Left lung (tissue), 14 donors: ENCODE results near the gene ALOX5. TPM values are rescaled to one million over a fixed set of nuclear protein-coding genes. Genes with fewer than 3 reads are reported as not detected.
"Not testable (repeated sequence)": the region's sequence is repeated elsewhere in the genome, so short reads cannot be mapped to it uniquely, and the experiment has no call there.

Source experiments
- ATAC-seq: fragments of 200-7000 bp; cut with Tn5 transposase; one replicate; pipeline ENCODE4 v1.9.1; 2020; ENCODE audit warnings: moderate library complexity
- DNase-seq, 4 donors: peaks; one replicate each; pipeline ENCODE4 v3.0.0-alpha.2; 2013 to 2020
- H3K27ac ChIP-seq, 2 donors: fragments of 200-600 bp; sonication (generic) in 1 of 2; one replicate each; pipeline versions ENCODE4 v1.5.0 to v1.8.0; 2020 to 2021
- H3K27me3 ChIP-seq, 2 donors: fragments of 200-600 bp; sonication (generic) in 1 of 2; one replicate each; pipeline versions ENCODE4 v1.5.0 to v1.8.0; 2020 to 2021
- H3K36me3 ChIP-seq, 2 donors: fragments of 200-600 bp; sonication (generic) in 1 of 2; one replicate each; pipeline versions ENCODE4 v1.5.0 to v1.8.0; 2020 to 2021
- H3K4me1 ChIP-seq, 2 donors: fragments of 200-600 bp; one replicate each; pipeline ENCODE4 v1.8.0; 2021
- H3K4me3 ChIP-seq, 2 donors: fragments of 200-600 bp; sonication (generic) in 1 of 2; one replicate each; pipeline versions ENCODE4 v1.5.0 to v1.8.0; 2020 to 2021; ENCODE audit warnings: mild to moderate bottlenecking in 1 of 2
- H3K9me3 ChIP-seq, 2 donors: fragments of 200-600 bp; sonication (generic) in 1 of 2; one replicate each; pipeline versions ENCODE4 v1.5.0 to v1.8.0; 2020 to 2021
- intact Hi-C, 2 donors: fragments of 100-400 bp; cut with DNase I; formaldehyde crosslinking; loops; one replicate each; pipeline versions ENCODE4 v1.11.2 to v1.14.2; 2022
- long read RNA-seq, 12 donors: library from polyadenylated mRNA in 2 of 12; unstranded in 2 of 12; transcript quantifications; one replicate each; pipeline ENCODE4 v2.0.0 and lab custom pipeline, GENCODE V29; 2019 to 2026
- polyA plus RNA-seq, 6 donors: library from polyadenylated mRNA; unstranded; fragments of 120-200 nt; gene quantifications; one replicate each; pipeline ENCODE4 v1.2.1, GENCODE V29; 2013; ENCODE audit not compliant: insufficient read length in 6 of 6
- total RNA-seq, 2 donors: library from RNA; stranded (reverse); fragmentation: NEBNext Ultra II Directional; extraction: Animal tissue kit (Norgen Biotek cat#: 25700); gene quantifications; one replicate each; pipeline ENCODE4 v1.2.1, GENCODE V29; 2021
- TF ChIP-seq, protein P1 (sequence below), 2 donors: fragments of 200-600 bp; sonication (generic) in 1 of 2; IDR thresholded peaks; one replicate each; pipeline versions ENCODE4 v1.5.0 to v1.8.0; 2021; ENCODE audit warnings: antibody characterized with exemption in 2 of 2
- donor health status: DM: no; HTN: yes; CAD: no.
- donor health status: DM: no; HTN: no; CAD: no.

The ALOX5 gene
- total RNA-seq (100 to 1,000 TPM in 1 of 2 donors, 10 to 100 TPM in 1; 52.3 to 145 TPM), polyA plus RNA-seq (1 to 10 TPM; 1.1 to 1.9 (median 1.7) TPM)
- long read RNA-seq, donor 1, result 0 reads
- long read RNA-seq, donor 2, partial matches to known transcripts, result 0 of 1 reads
- long read RNA-seq, donor 2, other reads (novel, unspliced or antisense), result 0 of 1 reads
- long read RNA-seq, donor 3, result 0 reads
- long read RNA-seq, donor 4, transcript ALOX5-201 (14 exons, 2,506 nt), result major isoform, 14 of 26 reads
- long read RNA-seq, donor 4, partial matches to known transcripts, result 5 of 26 reads
- long read RNA-seq, donor 4, other reads (novel, unspliced or antisense), result 6 of 26 reads
- long read RNA-seq, donor 5, partial matches to known transcripts, result 0 of 1 reads
- long read RNA-seq, donor 5, other reads (novel, unspliced or antisense), result 0 of 1 reads
- long read RNA-seq, donor 6, partial matches to known transcripts, result 0 of 1 reads
- long read RNA-seq, donor 6, other reads (novel, unspliced or antisense), result 0 of 1 reads
- long read RNA-seq, donor 7, result 0 reads
- long read RNA-seq, donor 8, result 0 reads
- long read RNA-seq, donor 9, result 0 reads
- long read RNA-seq, donor 10, transcript ALOX5-201 (14 exons, 2,506 nt), result major isoform, 45 of 58 reads
- long read RNA-seq, donor 10, partial matches to known transcripts, result 4 of 58 reads
- long read RNA-seq, donor 10, other reads (novel, unspliced or antisense), result 9 of 58 reads
- long read RNA-seq, donor 11, partial matches to known transcripts, result 0 of 1 reads
- long read RNA-seq, donor 11, other reads (novel, unspliced or antisense), result 0 of 1 reads
- long read RNA-seq, donor 12, result 0 reads

DNA sequence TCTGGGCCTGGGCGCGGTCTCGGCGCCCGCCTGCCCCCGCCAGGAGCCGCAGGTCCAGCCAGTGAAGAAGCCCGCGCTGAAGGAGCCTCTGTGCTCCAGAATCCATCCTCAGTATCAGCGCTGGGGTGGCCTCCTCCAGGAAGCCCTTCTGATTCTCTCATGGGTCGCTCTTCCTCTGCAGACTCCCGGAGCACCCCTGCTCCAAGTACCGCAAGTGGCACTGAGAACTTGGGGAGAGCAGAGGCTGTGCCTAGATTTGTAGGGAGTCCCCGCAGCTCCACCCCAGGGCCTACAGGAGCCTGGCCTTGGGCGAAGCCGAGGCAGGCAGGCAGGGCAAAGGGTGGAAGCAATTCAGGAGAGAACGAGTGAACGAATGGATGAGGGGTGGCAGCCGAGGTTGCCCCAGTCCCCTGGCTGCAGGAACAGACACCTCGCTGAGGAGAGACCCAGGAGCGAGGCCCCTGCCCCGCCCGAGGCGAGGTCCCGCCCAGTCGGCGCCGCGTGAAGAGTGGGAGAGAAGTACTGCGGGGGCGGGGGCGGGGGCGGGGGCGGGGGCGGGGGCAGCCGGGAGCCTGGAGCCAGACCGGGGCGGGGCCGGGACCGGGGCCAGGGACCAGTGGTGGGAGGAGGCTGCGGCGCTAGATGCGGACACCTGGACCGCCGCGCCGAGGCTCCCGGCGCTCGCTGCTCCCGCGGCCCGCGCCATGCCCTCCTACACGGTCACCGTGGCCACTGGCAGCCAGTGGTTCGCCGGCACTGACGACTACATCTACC, at the start of gene ALOX5:
Gene ALOX5 (plus strand): TSS at position 641 of the 774 bp plus-strand sequence. CDS start 64 bp downstream, at position 705.
- peak within 1 kb of the TSS; percentile 47 to 94 for H3K27ac ChIP-seq
- DNase-seq, result peak in 3 of 4 donors; percentile 42 to 98 (median 89)
- intact Hi-C loops, result no loop called here
- H3K9me3 ChIP-seq, result no peaks in the 10 kb centered on the region
- no peaks in the 10 kb centered on the region for H3K36me3 ChIP-seq
- peak within 1 kb of the TSS; percentile 43 to 76 for H3K4me3 ChIP-seq
- TF ChIP-seq, protein P1, sequence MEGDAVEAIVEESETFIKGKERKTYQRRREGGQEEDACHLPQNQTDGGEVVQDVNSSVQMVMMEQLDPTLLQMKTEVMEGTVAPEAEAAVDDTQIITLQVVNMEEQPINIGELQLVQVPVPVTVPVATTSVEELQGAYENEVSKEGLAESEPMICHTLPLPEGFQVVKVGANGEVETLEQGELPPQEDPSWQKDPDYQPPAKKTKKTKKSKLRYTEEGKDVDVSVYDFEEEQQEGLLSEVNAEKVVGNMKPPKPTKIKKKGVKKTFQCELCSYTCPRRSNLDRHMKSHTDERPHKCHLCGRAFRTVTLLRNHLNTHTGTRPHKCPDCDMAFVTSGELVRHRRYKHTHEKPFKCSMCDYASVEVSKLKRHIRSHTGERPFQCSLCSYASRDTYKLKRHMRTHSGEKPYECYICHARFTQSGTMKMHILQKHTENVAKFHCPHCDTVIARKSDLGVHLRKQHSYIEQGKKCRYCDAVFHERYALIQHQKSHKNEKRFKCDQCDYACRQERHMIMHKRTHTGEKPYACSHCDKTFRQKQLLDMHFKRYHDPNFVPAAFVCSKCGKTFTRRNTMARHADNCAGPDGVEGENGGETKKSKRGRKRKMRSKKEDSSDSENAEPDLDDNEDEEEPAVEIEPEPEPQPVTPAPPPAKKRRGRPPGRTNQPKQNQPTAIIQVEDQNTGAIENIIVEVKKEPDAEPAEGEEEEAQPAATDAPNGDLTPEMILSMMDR (IDR thresholded peaks at IDR 0.05), result no peak
- ATAC-seq, result peak; percentile 90
- H3K27me3 ChIP-seq, result peaks cover 22 to 79% of the 10 kb centered on the region in 2 donors
- peaks cover 12 to 56% of the 10 kb centered on the region in 2 donors for H3K4me1 ChIP-seq

DNA sequence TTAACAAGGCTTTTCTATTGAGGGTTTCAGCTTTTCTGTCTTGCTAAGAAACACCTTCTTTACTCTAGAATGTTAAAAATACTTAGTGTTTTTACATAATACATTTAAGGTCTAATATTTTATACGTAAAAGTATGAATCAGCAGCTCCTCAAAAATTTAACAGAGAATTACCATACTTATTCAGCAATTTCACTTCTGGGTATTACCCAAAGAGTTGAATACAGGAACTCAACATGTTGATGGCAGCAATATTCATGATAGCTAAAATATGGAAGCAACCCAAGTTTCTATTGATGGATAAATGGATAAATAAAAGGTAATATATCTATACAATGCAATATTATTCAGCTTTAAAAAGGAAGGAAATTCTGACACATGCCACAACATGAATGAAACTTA, 48.9 kb upstream of the ALOX5 start:
- DNase-seq (no peak), ATAC-seq (no peak)
- Histone ChIP-seq H3K36me3 (no peaks in the 10 kb centered on the region), H3K9me3 (peaks cover 0 to 10% of the 10 kb centered on the region in 2 donors), H3K4me1 (no peaks in the 10 kb centered on the region), H3K27ac (no peak overlapping the region), H3K27me3 (no peaks in the 10 kb centered on the region), H3K4me3 (no peak overlapping the region)
- intact Hi-C loops, result no loop called here
- TF ChIP-seq, protein P1 (IDR thresholded peaks at IDR 0.05), result no peak

DNA sequence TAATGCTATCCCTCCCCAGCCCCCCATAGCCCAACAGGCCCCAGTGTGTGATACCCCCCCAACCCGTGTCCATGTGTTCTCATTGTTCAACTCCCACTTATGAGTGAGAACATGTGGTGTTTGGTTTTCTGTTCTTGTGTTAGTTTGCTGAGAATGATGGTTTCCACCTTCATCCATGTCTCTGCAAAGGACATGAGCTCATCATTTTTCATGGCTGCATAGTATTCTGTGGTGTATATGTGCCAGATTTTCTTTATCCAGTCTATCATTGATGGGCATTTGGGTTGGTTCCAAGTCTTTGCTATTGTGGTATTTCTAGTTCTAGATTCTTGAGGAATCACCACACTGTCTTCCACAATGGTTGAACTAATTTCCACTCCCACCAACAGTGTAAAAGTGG, 47.2 kb upstream of the ALOX5 start:
- ATAC-seq, H3K27ac ChIP-seq, DNase-seq, H3K27me3 ChIP-seq, H3K4me3 ChIP-seq, H3K4me1 ChIP-seq, intact Hi-C loops, H3K9me3 ChIP-seq, H3K36me3 ChIP-seq: not testable (repeated sequence)

DNA sequence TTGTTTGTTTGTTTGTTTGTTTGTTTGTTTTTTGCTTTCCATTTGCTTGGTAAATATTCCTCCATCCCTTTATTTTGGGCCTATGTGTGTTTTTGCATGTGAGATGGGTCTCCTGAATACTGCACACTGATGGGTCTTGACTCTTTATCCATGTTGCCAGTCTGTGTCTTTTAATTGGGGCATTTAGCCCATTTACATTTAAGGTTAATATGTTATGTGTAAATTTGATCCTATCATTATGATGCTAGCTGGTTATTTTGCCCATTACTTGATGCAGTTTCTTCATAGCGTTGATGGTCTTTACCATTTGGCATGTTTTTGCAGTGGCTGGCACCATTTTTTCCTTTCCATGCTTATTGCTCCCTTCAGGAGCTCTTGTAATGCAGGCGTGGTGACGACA, 42.2 kb upstream of the ALOX5 start:
- H3K36me3 ChIP-seq, DNase-seq, H3K4me3 ChIP-seq, H3K4me1 ChIP-seq, H3K27ac ChIP-seq, H3K9me3 ChIP-seq, ATAC-seq, intact Hi-C loops: not testable (repeated sequence)
- H3K27me3 ChIP-seq, result peaks cover 0 to 18% of the 10 kb centered on the region in 2 donors

DNA sequence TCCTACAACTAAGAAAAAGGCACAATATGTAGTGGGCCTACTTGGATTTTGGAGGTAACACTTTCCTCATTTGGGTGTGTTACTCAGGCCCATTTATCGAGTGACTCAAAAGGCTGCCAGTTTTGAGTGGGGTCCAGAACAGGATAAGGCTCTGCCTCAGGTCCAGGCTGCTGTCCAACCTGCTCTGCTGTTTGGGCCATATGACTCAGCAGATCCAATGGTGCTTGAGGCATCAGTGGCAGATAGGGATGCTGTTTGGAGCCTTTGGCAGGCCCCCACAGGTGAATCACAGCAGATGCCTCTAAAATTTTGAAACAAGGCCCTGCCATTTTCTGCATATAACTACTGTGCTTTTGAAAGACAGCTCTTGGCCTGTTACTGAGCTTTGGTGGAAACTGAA, 34.1 kb upstream of the ALOX5 start:
- intact Hi-C loops, result no loop called here
- no peak overlapping the region for H3K4me3 ChIP-seq
- peaks cover 0 to 10% of the 10 kb centered on the region in 2 donors for H3K9me3 ChIP-seq
- DNase-seq (no peak), ATAC-seq (no peak)
- H3K27me3 ChIP-seq, result peaks cover 0 to under 1% of the 10 kb centered on the region in 2 donors
- H3K27ac ChIP-seq, result no peak overlapping the region
- no peaks in the 10 kb centered on the region for H3K36me3 ChIP-seq
- no peaks in the 10 kb centered on the region for H3K4me1 ChIP-seq
- TF ChIP-seq, protein P1 (IDR thresholded peaks at IDR 0.05), result no peak

DNA sequence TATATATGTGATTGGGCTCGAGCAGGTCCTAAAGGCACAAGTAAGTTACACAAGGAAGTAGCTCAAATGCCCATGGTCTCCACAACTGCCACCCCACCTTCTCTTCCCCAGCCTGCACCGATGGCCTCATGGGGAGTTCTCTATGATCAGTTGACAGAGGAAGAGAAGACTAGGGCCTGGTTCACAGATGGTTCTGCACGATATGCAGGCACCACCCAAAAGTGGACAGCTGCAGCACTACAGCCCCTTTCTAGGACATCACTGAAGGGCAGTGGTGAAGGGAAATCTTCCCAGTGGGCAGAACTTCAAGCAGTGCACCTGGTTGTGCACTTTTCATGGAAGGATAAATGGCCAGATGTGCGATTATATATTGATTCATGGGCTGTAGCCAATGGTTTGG, 33.6 kb upstream of the ALOX5 start:
- H3K27ac ChIP-seq, H3K9me3 ChIP-seq, DNase-seq, ATAC-seq, H3K4me1 ChIP-seq, intact Hi-C loops, H3K27me3 ChIP-seq, H3K4me3 ChIP-seq, H3K36me3 ChIP-seq: not testable (repeated sequence)

DNA sequence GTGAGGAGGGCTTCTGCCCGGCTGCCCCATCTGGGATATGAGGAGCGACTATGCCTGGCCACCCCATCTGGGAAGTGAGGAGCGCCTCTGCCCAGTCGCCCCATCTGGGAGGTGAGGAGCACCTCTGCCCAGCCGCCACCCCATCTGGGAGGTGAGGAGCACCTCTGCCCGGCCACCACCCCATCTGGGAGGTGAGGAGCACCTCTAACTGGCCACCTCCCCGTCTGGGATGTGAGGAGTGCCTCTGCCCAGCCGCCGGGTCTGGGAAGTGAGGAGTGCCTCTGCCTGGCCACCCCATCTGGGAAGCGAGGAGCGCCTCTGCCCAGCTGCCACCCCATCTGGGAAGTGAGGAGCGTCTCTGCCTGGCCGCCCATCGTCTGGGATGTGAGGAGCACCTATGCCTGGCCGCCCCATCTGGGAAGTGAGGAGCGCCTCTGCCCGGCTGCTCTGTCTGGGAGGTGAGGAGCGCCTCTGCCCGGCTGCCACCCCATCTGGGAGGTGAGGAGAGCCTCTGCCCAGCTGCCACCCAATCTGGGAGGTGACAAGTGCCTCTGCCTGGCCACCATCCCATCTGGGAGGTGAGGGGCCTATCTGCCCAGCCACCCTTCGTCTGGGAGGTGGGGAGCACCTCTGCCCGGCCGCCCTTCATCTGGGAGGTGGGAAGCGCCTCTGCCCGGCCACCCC, 27.2 kb upstream of the ALOX5 start:
- ATAC-seq, H3K4me1 ChIP-seq, H3K27me3 ChIP-seq, H3K4me3 ChIP-seq, H3K27ac ChIP-seq, H3K36me3 ChIP-seq, intact Hi-C loops, H3K9me3 ChIP-seq, DNase-seq: not testable (repeated sequence)

DNA sequence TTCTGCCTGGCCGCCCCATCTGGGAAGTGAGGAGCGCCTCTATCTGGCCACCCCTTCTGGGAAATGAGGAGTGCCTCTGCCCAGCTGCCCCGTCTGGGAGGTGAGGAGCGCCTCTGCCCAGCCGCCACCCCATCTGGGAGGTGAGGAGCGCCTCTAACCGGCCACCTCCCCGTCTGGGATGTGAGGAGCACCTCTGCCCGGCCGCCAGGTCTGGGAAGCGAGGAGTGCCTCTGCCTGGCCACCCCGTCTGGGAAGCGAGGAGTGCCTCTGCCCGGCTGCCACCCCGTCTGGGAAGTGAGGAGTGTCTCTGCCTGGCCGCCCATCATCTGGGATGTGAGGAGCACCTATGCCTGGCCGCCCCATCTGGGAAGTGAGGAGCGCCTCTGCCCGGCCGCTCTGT, 26.6 kb upstream of the ALOX5 start:
- ATAC-seq, intact Hi-C loops, H3K4me1 ChIP-seq, H3K36me3 ChIP-seq, H3K27me3 ChIP-seq, DNase-seq, H3K9me3 ChIP-seq, H3K4me3 ChIP-seq, H3K27ac ChIP-seq: not testable (repeated sequence)

DNA sequence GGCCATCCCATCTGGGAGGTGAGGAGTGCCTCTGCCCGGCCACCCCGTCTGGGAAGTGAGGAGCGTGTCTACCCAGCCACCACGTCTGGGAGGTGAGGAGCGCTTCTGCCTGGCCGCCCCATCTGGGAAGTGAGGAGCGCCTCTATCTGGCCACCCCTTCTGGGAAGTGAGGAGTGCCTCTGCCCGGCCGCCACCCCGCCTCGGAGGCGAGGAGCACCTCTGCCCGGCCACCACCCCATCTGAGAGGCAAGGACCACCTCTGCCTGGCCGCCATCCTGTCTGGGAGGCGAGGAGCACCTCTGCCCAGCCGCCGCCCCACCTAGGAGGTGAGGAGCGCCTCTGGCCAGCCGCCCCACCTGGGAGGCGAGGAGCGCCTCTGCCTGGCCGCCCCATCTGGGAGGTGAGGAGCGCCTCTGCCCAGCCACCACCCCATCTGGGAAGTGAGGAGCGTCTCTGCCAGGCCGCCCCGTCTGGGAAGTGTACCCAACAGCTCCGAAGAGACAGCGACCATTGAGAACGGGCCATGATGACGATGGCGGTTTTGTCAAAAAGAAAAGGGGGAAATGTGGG, 25.7 kb upstream of the ALOX5 start:
- H3K27me3 ChIP-seq, intact Hi-C loops, H3K4me1 ChIP-seq, H3K27ac ChIP-seq, H3K36me3 ChIP-seq, H3K9me3 ChIP-seq, DNase-seq, H3K4me3 ChIP-seq, ATAC-seq: not testable (repeated sequence)
